GM12864 (cell line): Measurements from ENCODE around the gene TWIST1.

ENCODE experiments used
- DNase-seq: peaks from one replicate; pipeline ENCODE4 v3.0.0-alpha.2; 2011; ENCODE audit warnings: low read depth
- H3K4me3 ChIP-seq: 2 replicates; pipeline ENCODE4 v1.5.1; 2011; ENCODE audit warnings: mild to moderate bottlenecking, low read depth, low read length, control low read depth
- CTCF ChIP-seq: IDR thresholded peaks from 2 replicates; pipeline ENCODE4 v1.5.1; 2011; ENCODE audit warnings: low read depth, mild to moderate bottlenecking, moderate library complexity, low read length, control low read depth, inconsistent platforms; ENCODE audit errors: missing control alignments

TWIST1 gene

DNA sequence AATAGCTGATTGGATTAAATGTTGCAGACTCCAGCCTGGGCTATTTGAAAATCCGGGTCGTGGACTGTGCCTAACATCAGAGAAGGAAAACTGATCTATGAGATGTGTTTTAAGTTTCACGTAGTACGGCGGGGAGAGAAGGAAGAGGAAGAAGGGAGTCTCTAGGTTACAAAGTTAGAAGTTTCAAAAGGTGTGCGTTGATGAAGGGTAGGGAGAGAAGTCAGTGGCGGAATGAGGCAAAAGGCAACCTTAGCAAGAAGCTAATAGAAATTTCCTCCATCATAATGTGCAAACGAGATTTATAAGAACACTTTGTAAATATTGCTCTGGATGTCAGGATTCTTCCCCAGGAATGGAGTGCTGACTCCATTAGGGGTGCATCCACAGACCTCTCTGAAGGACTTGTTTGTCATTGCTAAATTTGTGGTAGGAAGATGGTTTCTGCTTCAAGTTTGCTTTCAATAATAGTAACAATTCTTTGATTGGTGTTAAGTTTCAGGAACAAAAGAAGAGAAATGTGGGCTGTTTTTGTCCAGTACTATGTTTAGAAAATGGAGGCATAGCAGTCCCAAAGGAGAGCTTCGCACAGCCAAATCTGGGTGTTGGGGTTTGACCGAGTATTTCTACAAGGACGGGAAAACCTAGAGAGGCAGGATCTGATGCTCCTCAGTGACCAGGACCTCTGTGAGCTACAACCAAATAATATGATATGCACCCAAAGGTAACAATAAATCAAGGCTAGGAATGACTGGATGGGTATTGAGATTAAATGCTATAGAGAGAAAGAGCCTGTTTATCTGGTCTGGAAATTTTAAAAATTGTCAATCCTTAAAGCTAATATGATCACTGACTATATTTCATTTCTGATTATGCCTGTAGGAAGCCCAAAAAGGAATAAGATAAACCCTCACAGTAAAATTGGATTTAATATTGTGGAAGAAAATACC is 8.2 kb downstream of the TWIST1 start:
- H3K4me3 ChIP-seq: no peak overlapping the region
- TF ChIP-seq CTCF: no peak

GRCh38 chr7:19107356-19108146 is 9.9 kb downstream of the TWIST1 start:
- no peak for DNase-seq

More for the DNA sequence above, 8.2 kb downstream of the TWIST1 start:
- no peak for DNase-seq

DNA sequence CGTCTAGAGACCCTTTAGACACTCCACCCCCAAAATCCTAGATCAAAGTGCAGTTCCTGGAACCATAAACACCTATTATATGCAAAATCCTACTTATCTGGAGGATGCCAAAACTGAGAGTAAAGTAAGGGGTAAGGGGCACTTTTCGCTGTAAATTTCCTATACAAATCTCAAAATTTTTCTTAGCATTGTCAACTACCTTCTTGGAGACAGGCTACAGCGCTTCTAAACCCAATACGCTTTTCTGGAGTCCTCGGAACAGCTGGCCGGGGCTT is 10.4 kb downstream of the TWIST1 start:
- no peak overlapping the region for H3K4me3 ChIP-seq
- DNase-seq: no peak
- TF ChIP-seq CTCF: no peak

More at GRCh38 chr7:19107356-19108146, 9.9 kb downstream of the TWIST1 start:
- TF ChIP-seq CTCF: no peak
- H3K4me3 ChIP-seq: no peak overlapping the region

- H3K4me3 ChIP-seq: no peak overlapping the region
Measured at GRCh38 chr7:19106241-19107080, 11.0 kb downstream of the TWIST1 start.

DNA sequence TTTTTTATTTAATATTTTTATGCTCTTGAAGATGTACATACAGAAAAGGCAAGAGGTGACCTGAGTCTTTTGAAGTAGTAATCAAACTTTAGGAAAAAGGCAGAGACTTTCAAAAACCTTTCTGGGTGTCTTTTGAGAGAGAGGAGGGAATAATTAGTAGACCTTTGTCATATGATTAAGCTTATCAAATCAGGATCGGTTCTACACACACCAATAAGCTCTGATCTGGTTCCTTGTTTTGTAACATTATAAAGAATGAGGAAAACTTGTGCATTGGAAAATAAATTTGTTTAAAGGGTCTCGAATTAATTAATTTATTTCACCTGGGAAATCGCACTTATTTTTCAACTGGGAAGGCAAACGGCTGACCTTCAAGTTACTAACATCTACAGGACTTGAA is 11.9 kb downstream of the TWIST1 start:
- DNase-seq: no peak
- TF ChIP-seq CTCF: no peak
- H3K4me3 ChIP-seq: no peak overlapping the region

More at GRCh38 chr7:19106241-19107080, 11.0 kb downstream of the TWIST1 start:
- DNase-seq: no peak
- TF ChIP-seq CTCF: no peak

DNA sequence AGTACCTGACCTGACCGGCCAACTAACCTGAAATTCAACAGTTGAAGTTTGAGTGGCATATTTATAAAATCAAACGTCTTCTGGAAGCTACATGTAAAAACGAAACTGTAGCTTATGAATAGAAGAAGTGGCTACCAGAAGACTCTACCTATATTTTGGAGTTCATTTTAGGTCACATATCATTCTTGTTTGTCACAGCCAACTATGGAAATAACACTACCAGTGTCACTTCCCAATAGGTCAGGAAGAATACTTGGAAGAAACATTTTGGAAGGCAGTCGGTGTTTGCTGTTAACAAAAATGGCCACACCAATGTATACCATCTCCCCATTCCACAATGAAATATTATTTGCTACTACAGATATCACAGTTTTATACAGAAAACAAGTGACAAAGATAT is 12.6 kb downstream of the TWIST1 start:
- H3K4me3 ChIP-seq: no peak overlapping the region
- no peak for TF ChIP-seq CTCF
- no peak for DNase-seq
